HG03095 (cell line): ENCODE results near the gene PXDC1.
"Not testable (repeated sequence)": the region's sequence is repeated elsewhere in the genome, so short reads cannot be mapped to it uniquely, and the experiment has no call there.

ENCODE experiments used
- ATAC-seq: cut with Tn5 transposase; IDR thresholded peaks from one replicate; pipeline ENCODE4 v1.9.1; 2021; ENCODE audit warnings: moderate library complexity; ENCODE audit not compliant: unreplicated experiment

The PXDC1 gene

GRCh38 chr6:3734023-3734422, 17.5 kb downstream of the PXDC1 start:
- no peak for ATAC-seq

- no peak for ATAC-seq
Observed at GRCh38 chr6:3733321-3733925, 18.1 kb downstream of the PXDC1 start.

DNA sequence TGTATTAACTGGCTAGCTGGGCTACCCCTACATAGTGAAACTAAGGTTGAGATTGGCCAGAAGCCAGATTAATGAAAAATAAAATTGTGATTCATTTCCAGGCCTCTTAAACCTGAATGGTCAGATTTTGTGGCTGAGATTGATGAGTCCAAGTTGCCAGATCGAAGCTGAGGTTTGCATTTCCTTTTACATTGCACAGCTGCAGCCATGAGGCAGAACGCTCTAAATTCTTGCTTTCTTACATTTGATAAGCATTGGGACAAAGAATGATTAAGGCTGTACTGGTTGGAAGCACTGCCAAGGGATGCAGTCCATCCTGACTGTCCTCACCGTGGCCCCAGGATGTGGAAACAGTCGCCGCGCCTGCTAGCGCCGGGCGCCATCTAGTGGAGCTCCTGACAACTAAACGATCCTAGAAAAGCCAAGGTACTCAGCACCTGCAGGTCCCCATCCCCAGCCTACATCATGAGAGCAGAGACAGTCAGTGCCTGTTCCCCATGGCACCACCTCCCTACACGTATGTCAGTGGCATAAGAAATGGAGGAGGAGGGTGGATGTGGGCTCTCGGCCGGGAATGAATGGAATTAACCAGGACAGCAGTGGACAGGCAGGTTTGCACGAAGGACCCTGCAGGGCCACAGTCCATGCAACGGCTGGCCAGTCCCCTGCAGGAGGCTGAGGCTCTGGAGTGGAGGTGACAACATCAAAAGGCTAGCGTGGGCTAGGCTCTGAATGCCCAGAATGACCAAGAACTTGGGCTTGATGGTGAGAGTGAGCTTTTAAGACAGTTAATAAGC, 19.0 kb downstream of the PXDC1 start:
- ATAC-seq, result no peak

DNA sequence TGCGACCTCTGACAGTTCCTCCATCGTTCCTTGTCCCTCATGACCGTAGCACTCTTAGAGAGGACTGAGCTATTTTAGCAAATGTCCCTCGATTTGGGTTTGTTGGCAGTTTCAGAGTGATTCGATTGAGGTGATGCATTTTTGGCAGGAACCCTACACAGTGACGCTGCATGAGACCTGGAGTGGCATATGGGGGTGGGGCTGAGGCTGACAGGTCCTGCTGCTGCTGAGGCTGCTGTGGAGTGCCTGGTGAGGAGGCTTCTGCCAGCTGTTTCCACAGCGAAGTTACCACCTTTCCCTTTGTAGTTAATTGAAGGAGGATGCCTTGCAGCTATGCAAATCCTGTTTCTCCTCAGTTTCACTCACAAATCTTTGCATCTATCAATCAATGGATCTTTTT, 19.8 kb downstream of the PXDC1 start:
- ATAC-seq, result no peak

GRCh38 chr6:3729603-3730344, 21.7 kb downstream of the PXDC1 start:
- ATAC-seq, result no peak

DNA sequence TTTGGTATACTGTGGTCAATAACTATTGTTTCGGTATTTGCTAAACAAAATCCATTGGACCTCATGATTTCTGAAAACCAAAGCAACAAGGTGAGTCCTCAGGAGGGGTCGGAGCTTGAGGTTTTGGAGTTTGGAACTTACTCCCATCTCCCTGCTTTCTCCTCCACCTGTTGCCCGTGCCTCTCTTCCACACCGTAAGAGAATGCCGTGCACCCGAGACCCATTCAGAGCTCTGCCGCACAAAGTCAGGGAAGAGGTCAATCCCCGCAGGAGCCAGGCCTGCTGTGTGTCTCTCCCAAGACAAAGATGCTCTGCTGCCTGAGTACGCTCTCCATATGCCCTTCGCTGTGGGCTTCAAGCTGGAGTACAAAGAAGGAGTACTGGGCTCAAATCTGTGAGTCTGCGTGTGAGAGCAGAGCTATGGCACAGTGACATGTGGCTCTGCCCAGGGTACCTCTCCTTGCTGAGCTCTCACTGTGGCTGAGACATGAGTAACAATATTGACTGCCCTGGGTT, 23.9 kb downstream of the PXDC1 start:
- no peak for ATAC-seq

GRCh38 chr6:3727036-3727435, 24.5 kb downstream of the PXDC1 start:
- no peak for ATAC-seq

GRCh38 chr6:3726421-3726820, 25.1 kb downstream of the PXDC1 start:
- no peak for ATAC-seq

DNA sequence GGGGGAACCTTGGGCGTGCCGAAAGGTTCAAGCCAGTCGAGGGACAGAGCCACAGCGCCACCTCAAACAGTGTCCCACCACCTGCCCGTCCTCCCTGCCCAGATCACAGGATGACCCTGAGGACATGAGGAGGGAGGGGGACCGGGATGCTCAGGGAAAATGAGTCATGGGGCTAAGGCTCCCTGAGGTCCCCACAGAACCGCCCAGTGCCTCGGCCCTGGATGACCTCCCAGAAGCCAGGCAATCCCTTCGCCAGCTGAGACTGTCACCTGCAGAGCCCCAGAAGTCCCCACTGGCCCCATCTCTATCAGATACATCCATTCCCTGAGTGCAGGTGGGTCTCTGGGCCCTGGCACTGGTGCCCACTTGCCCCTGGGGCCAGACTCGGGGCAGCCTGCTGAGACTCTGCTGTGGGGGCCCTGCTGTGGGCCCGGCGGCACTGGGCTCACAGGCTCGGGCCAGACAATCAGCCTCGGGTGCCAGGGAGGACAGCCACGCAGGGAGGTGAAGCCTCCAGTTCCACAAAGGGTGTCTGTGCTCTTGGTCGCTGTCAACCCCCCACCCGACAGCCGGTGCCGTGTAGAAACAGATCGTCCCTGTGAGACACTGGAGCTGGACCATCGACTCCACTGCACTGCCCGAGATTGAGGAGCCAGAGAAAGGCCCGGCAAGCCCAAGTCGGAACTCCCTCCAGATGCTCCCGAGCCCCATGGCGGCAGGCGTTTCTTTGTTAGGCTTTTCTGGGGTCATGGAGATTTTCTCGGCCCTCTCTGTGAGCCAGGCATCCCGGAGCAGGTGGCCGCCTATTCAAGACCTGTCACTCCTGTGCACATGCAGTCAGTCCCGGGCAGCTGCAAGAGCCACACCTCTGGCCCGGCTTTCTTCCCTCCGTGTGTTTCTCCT, 26.1 kb downstream of the PXDC1 start:
- no peak for ATAC-seq

- no peak for ATAC-seq
Observed at GRCh38 chr6:3724451-3725144, 26.9 kb downstream of the PXDC1 start.

DNA sequence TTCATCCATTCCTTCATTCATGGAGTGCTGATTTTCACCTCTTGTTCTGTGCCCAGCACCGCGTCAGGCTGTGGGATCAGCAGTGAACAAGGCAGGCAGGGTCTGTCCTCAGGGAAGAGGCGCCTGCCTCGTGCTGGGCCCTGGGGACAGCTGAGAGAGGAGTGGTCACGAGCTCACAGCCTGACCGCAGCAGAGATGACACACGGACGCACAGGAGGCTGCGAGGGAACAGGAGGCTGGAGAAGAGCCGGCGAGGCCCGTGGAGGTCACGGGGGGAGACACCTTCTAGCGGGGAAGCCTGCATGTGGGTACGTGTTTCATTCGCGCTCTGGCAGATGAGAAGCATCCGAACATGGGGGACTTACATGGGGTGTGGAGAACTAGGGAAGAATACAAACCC, 27.5 kb downstream of the PXDC1 start:
- no peak for ATAC-seq

GRCh38 chr6:3723251-3723650, 28.3 kb downstream of the PXDC1 start:
- ATAC-seq, result no peak

GRCh38 chr6:3722785-3723184, 28.7 kb downstream of the PXDC1 start:
- ATAC-seq, result no peak

- ATAC-seq, result no peak
Observed at GRCh38 chr6:3721810-3722621, 29.5 kb downstream of the PXDC1 start.

- not testable (repeated sequence) for ATAC-seq
Observed at GRCh38 chr6:3720770-3721169, 30.7 kb downstream of the PXDC1 start.

- no peak for ATAC-seq
Observed at GRCh38 chr6:3719462-3720308, 31.8 kb downstream of the PXDC1 start.

DNA sequence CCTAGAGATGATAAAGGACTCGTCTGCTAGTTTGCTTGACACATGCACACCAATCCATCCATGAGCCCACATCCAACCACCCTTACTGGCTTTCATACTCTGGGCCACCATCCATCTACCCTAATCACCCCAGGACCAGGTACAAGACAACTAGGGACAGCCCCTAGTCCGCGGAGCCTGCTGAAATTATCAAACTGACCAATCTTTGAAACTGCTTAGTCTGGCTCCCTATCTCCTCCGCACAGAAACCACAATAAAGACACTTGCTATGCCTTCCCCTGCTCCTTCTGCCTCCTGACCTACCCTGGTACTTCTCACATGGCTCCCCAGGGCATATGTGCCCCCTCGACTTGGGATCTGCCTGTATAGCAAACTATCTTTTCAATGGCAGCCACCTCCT, 33.1 kb downstream of the PXDC1 start:
- no peak for ATAC-seq

DNA sequence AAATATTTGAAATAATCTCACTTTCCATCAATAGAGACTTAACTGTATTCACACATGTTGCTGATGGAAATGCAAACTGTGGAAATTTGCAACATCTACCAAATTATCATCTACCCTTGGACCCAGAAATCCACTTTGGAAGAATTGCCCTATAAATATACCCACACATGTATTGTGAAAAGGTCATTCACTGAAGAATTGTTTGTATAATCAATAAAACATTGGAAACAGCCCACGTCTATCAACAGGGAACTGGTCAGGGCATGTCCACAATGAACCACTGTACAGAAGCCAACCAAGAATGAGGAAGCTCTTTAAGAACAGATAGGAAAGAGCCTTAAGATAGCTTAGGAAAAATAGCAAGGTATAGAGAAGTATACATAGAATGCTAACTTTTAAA, 36.2 kb downstream of the PXDC1 start:
- ATAC-seq, result no peak
